Neural progenitor cell (in vitro differentiated cells): Measurements from ENCODE around the gene SKOR1. TPM values are rescaled to one million over a fixed set of nuclear protein-coding genes. Genes with fewer than 3 reads are reported as not detected.

Experiments
- DNase-seq: peaks from one replicate; pipeline ENCODE4 v3.0.0-alpha.2; 2016; ENCODE audit warnings: low spot score
- H2AFZ ChIP-seq: fragments of 200-600 bp; sonication (generic); replicated peaks from 2 replicates; pipeline ENCODE4 v1.6.1; 2016; ENCODE audit warnings: antibody characterized with exemption
- H3F3A ChIP-seq: fragments of 200-600 bp; sonication (generic); 2 replicates; pipeline ENCODE4 v1.6.1; 2016; ENCODE audit warnings: antibody characterized with exemption, low read depth
- H3K27ac ChIP-seq: fragments of 200-600 bp; sonication (generic); 2 replicates; pipeline ENCODE4 v1.5.1; 2016; ENCODE audit warnings: mild to moderate bottlenecking
- H3K27me3 ChIP-seq: fragments of 200-600 bp; sonication (generic); 2 replicates; pipeline ENCODE4 v1.6.1; 2016; ENCODE audit warnings: mild to moderate bottlenecking, moderate library complexity
- H3K36me3 ChIP-seq: fragments of 200-600 bp; sonication (generic); 2 replicates; pipeline ENCODE4 v1.5.1; 2016
- H3K4me1 ChIP-seq: fragments of 200-600 bp; sonication (generic); 2 replicates; pipeline ENCODE4 v1.6.1; 2016; ENCODE audit warnings: mixed run types
- H3K4me2 ChIP-seq: fragments of 200-600 bp; sonication (generic); 2 replicates; pipeline ENCODE4 v1.6.1; 2016
- H3K4me3 ChIP-seq: fragments of 200-600 bp; sonication (generic); 2 replicates; pipeline ENCODE4 v1.5.1; 2016
- H3K79me2 ChIP-seq: fragments of 200-600 bp; sonication (generic); 2 replicates; pipeline ENCODE4 v1.6.1; 2016; ENCODE audit warnings: low read depth
- H3K9ac ChIP-seq: fragments of 200-600 bp; sonication (generic); 2 replicates; pipeline ENCODE4 v1.6.1; 2016
- H3K9me3 ChIP-seq: fragments of 200-600 bp; sonication (generic); 2 replicates; pipeline ENCODE4 v1.5.1; 2016; ENCODE audit warnings: low read depth
- H4K20me1 ChIP-seq: fragments of 200-600 bp; sonication (generic); 2 replicates; pipeline ENCODE4 v1.6.1; 2016; ENCODE audit warnings: low read depth
- H3K27ac Mint-ChIP-seq: 3 replicates; pipeline ENCODE4 v1.8.0; 2021; ENCODE audit warnings: mixed read lengths
- H3K27me3 Mint-ChIP-seq: 2 replicates; pipeline ENCODE4 v1.8.0; 2022; ENCODE audit warnings: low read depth, mild to moderate bottlenecking, inconsistent platforms, moderate library complexity, mixed read lengths; ENCODE audit not compliant: insufficient read depth
- H3K36me3 Mint-ChIP-seq: 3 replicates; pipeline ENCODE4 v1.8.0; 2021; ENCODE audit warnings: mixed read lengths
- H3K4me1 Mint-ChIP-seq: 3 replicates; pipeline ENCODE4 v1.8.0; 2021; ENCODE audit warnings: mixed read lengths
- H3K4me3 Mint-ChIP-seq: 3 replicates; pipeline ENCODE4 v1.8.0; 2021; ENCODE audit warnings: mild to moderate bottlenecking, moderate library complexity, mixed read lengths
- H3K9me3 Mint-ChIP-seq: 3 replicates; pipeline ENCODE4 v1.8.0; 2020; ENCODE audit warnings: mixed read lengths
- EZH2 ChIP-seq: fragments of 200-600 bp; sonication (generic); IDR thresholded peaks from 2 replicates; pipeline ENCODE4 v1.6.1; 2017; ENCODE audit warnings: antibody characterized with exemption, mild to moderate bottlenecking, moderate library complexity
- EZH2phosphoT487 ChIP-seq: fragments of 200-600 bp; sonication (generic); IDR thresholded peaks from 2 replicates; pipeline ENCODE4 v1.6.1; 2017; ENCODE audit warnings: antibody characterized with exemption
- total RNA-seq: library from RNA; depleted of rRNA; stranded (reverse); fragments of >200 nt; gene quantifications from 2 replicates; pipeline ENCODE4 v1.2.3, GENCODE V29; 2015; ENCODE audit warnings: low replicate concordance
- TF ChIP-seq, protein P1 (sequence below): fragments of 200-600 bp; sonication (generic); IDR thresholded peaks from 2 replicates; pipeline ENCODE4 v1.5.1; 2017; ENCODE audit warnings: antibody characterized with exemption, mild to moderate bottlenecking

Gene SKOR1
- total RNA-seq, 1 donor from 2014 or later = 0.51 TPM

DNA sequence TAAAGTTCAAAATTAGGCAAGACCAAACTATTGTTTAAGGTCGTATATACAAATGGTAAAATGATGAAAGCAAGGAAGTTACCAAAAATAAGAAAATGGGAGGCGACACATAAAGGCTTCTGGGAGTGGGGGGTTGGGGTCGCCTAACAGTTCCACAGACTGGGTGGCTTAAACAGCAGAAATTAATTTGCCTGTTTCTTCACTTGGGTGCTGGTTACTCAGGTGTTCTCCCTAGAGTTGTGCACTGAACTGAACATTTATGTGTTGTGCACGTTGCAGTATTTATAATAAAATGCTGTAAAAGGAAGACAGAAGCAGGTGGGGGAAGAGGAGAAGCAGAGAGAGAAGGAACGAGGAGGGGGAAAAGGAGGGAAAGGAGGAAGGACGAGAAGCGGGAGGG lies 25.0 kb downstream of the SKOR1 start:
- TF ChIP-seq, protein P1, sequence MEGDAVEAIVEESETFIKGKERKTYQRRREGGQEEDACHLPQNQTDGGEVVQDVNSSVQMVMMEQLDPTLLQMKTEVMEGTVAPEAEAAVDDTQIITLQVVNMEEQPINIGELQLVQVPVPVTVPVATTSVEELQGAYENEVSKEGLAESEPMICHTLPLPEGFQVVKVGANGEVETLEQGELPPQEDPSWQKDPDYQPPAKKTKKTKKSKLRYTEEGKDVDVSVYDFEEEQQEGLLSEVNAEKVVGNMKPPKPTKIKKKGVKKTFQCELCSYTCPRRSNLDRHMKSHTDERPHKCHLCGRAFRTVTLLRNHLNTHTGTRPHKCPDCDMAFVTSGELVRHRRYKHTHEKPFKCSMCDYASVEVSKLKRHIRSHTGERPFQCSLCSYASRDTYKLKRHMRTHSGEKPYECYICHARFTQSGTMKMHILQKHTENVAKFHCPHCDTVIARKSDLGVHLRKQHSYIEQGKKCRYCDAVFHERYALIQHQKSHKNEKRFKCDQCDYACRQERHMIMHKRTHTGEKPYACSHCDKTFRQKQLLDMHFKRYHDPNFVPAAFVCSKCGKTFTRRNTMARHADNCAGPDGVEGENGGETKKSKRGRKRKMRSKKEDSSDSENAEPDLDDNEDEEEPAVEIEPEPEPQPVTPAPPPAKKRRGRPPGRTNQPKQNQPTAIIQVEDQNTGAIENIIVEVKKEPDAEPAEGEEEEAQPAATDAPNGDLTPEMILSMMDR = no peak
- no peak for TF ChIP-seq EZH2phosphoT487
- TF ChIP-seq EZH2 = no peak
- Mint-ChIP-seq H3K27ac (no peak overlapping the region), H3K9me3 (peaks cover 9% of the 10 kb centered on the region), H3K4me1 (peaks cover 37% of the 10 kb centered on the region), H3K4me3 (no peak overlapping the region), H3K27me3 (peaks cover 10% of the 10 kb centered on the region), H3K36me3 (peaks cover 1% of the 10 kb centered on the region)
- H3K36me3 ChIP-seq = no peaks in the 10 kb centered on the region
- no peak for DNase-seq
- H3K9ac ChIP-seq = no peak overlapping the region
- H3K4me1 ChIP-seq = peaks cover 20% of the 10 kb centered on the region
- H3K4me3 ChIP-seq = no peak overlapping the region
- H3K79me2 ChIP-seq = no peaks in the 10 kb centered on the region
- H3K9me3 ChIP-seq = no peaks in the 10 kb centered on the region
- H3K27ac ChIP-seq = no peak overlapping the region
- H3K4me2 ChIP-seq = no peak overlapping the region
- H4K20me1 ChIP-seq = no peaks in the 10 kb centered on the region
- peaks cover 2% of the 10 kb centered on the region for H3F3A ChIP-seq
- no peaks in the 10 kb centered on the region for H3K27me3 ChIP-seq
- H2AFZ ChIP-seq = no peak overlapping the region

DNA sequence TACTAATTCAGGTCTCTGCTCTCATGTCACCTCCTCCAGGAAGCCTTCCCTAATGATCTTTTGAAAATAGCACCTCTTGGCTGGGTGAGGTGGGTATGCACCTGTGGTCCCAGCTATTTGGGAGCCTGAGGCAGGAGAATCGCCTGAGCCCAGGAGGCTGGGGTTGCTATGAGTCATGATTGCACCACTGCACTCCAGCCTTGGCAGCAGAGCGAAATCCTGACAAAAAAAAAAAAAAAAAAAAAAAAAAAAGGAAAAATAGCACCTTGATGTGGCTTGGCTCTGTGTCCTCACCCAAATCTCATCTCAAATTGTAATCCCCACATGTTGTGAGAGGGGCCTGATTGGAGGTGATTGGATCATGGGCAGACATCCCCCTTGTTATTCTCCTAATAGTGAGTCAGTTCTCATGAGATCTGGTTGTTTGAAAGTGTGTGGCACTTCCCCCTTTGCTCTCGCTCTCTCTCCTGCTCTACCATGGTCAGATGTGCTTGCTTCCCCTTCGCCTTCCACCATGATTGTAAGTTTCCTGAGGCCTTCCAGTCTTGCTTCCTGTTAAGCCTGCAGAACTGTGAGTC lies 25.8 kb downstream of the SKOR1 start:
- no peaks in the 10 kb centered on the region for H3K79me2 ChIP-seq
- no peak for DNase-seq
- Mint-ChIP-seq H3K36me3 (peaks cover 1% of the 10 kb centered on the region), H3K4me1 (peaks cover 36% of the 10 kb centered on the region), H3K27ac (no peak overlapping the region), H3K4me3 (no peak overlapping the region), H3K9me3 (peaks cover 9% of the 10 kb centered on the region), H3K27me3 (peaks cover 10% of the 10 kb centered on the region)
- no peak overlapping the region for H2AFZ ChIP-seq
- H3K27me3 ChIP-seq = no peaks in the 10 kb centered on the region
- H3K36me3 ChIP-seq = no peaks in the 10 kb centered on the region
- H3K4me3 ChIP-seq = no peak overlapping the region
- no peaks in the 10 kb centered on the region for H3K9me3 ChIP-seq
- TF ChIP-seq EZH2 = no peak
- TF ChIP-seq, protein P1 = no peak
- no peak for TF ChIP-seq EZH2phosphoT487
- peaks cover 13% of the 10 kb centered on the region for H3K4me1 ChIP-seq
- H3F3A ChIP-seq = no peaks in the 10 kb centered on the region
- H3K27ac ChIP-seq = no peak overlapping the region
- H3K4me2 ChIP-seq = no peak overlapping the region
- H3K9ac ChIP-seq = no peak overlapping the region
- no peaks in the 10 kb centered on the region for H4K20me1 ChIP-seq

DNA sequence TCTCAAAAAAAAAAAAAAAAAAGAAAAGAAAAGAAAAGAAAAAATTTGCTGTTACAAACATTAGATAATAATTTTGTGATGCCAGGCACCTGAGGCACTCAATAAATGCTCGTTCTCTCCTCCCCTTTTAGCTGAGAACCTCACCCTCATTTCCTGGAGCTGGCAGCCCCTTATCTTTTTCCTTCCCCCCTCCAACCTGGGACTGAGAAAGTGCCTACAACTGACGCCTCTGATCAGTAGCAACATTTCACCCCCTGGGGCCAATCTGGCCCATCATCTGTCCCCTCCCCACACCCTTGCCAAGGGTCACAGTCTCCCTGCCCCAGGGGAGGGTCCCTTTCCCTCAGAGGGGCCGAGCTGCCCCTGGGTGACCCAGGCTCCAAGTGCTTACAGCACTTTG lies 27.1 kb downstream of the SKOR1 start:
- DNase-seq = no peak
- Mint-ChIP-seq H3K4me1 (peaks cover 33% of the 10 kb centered on the region), H3K27me3 (peaks cover 10% of the 10 kb centered on the region), H3K27ac (no peak overlapping the region), H3K4me3 (no peak overlapping the region), H3K36me3 (peaks cover 1% of the 10 kb centered on the region), H3K9me3 (peaks cover 9% of the 10 kb centered on the region)
- no peak overlapping the region for H3K4me3 ChIP-seq
- H3K36me3 ChIP-seq = no peaks in the 10 kb centered on the region
- H2AFZ ChIP-seq = no peak overlapping the region
- no peak overlapping the region for H3K9ac ChIP-seq
- no peaks in the 10 kb centered on the region for H3K9me3 ChIP-seq
- no peaks in the 10 kb centered on the region for H3K27me3 ChIP-seq
- no peaks in the 10 kb centered on the region for H3K79me2 ChIP-seq
- TF ChIP-seq EZH2 (no peak), EZH2phosphoT487 (no peak)
- TF ChIP-seq, protein P1 = no peak
- no peak overlapping the region for H3K27ac ChIP-seq
- H3F3A ChIP-seq = no peaks in the 10 kb centered on the region
- no peak overlapping the region for H3K4me2 ChIP-seq
- peaks cover 8% of the 10 kb centered on the region for H3K4me1 ChIP-seq
- no peaks in the 10 kb centered on the region for H4K20me1 ChIP-seq
